Rectal smooth muscle tissue (tissue), 1 donor: ENCODE data around the gene ZNF326.
"Not testable (repeated sequence)": the region's sequence is repeated elsewhere in the genome, so short reads cannot be mapped to it uniquely, and the experiment has no call there.

Experiments
- H3K27ac ChIP-seq: one replicate; pipeline ENCODE4 v1.7.0; 2013; ENCODE audit warnings: low read depth, low read length, inconsistent platforms
- H3K27me3 ChIP-seq: one replicate; pipeline ENCODE4 v1.7.0; 2013; ENCODE audit warnings: low read length; ENCODE audit not compliant: control insufficient read depth, insufficient read depth
- H3K36me3 ChIP-seq: one replicate; pipeline ENCODE4 v1.7.0; 2013; ENCODE audit warnings: low read length; ENCODE audit not compliant: control insufficient read depth, insufficient read depth
- H3K4me1 ChIP-seq: one replicate; pipeline ENCODE4 v1.7.0; 2013; ENCODE audit warnings: low read length; ENCODE audit not compliant: control insufficient read depth, insufficient read depth
- H3K4me3 ChIP-seq: one replicate; pipeline ENCODE4 v1.7.0; 2013; ENCODE audit warnings: low read length
- H3K9ac ChIP-seq: one replicate; pipeline ENCODE4 v1.7.0; 2013; ENCODE audit warnings: low read length

The ZNF326 gene

GRCh38 chr1:89993541-89993940 lies 1.4 kb upstream of the ZNF326 start:
- Histone ChIP-seq H3K36me3 (no peaks in the 10 kb centered on the region), H3K4me1 (peaks cover 4% of the 10 kb centered on the region), H3K27ac (no peak overlapping the region), H3K4me3 (no peak overlapping the region), H3K9ac (no peak overlapping the region), H3K27me3 (no peaks in the 10 kb centered on the region)

DNA sequence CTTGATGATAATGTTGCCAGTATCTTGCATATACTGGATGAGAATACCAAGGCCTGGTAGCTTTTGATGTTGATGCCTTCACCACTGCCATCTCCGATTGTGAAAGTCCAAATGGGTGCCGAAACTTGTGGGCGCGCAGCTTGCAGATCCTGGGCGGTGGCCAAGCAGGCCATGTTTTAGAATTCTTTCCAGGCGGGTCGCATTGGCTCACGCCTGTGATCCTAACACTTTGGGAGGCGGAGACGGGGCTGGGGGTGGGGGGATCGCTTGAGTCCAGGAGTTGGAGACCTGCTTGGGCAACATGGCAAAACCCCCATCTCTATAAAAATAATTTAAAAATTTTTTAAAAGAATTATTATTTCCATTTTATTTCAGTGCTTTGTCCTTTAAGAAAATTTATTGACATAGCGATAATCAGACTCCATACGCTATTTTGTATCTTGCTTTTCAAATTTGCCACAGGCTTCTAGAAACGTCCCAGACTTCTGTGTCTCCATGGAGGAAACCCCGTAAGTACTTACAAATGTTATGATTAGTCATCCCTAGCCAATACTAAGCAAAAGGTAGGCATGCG lies 592 bp upstream of the ZNF326 start:
- H3K4me1 ChIP-seq: peaks cover 4% of the 10 kb centered on the region
- no peaks in the 10 kb centered on the region for H3K36me3 ChIP-seq
- H3K9ac ChIP-seq: no peak overlapping the region
- H3K27me3 ChIP-seq: no peaks in the 10 kb centered on the region
- peak overlapping the region; percentile 98 for H3K27ac ChIP-seq
- peak overlapping the region; percentile 98 for H3K4me3 ChIP-seq

GRCh38 chr1:89995598-89996449 lies 914 bp downstream of the ZNF326 start:
- no peaks in the 10 kb centered on the region for H3K36me3 ChIP-seq

DNA sequence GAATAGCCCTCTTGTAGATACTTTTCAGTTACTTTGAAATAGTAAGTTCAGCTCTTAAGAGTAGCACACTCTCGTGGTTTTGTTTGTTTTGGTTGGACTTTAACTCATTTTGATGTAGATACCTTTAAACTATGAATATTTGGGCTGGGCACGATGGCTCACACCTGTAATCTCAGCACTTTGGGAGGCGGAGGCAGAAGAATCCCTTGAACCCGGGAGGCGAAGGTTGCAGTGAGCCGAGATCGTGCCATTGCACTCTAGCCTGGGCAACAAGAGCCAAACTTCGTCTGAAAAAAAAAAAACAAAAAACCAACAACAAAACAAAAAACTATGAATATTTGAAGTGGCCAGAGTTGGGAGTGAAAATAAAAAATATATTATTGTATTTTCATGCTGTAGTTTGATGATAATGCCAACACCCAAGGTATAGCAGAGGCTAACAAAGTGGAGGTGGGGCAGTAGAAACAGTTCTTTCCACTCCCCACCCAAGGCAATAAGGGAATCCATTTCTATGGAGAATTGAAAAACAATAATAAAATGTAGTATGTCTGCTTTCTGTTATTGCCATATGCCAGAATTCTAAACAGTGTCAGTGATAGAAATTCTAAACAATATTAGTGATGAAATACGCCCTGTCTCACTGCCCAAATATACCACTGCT lies 1.7 kb downstream of the ZNF326 start:
- Histone ChIP-seq H3K36me3 (no peaks in the 10 kb centered on the region), H3K4me1 (peaks cover 4% of the 10 kb centered on the region), H3K27me3 (no peaks in the 10 kb centered on the region), H3K27ac (no peak overlapping the region), H3K4me3 (peak overlapping the region; percentile 26), H3K9ac (no peak overlapping the region)

More at GRCh38 chr1:89995598-89996449, 914 bp downstream of the ZNF326 start:
- Histone ChIP-seq H3K27me3 (no peaks in the 10 kb centered on the region), H3K4me1 (peaks cover 4% of the 10 kb centered on the region), H3K4me3 (peak overlapping the region; percentile 98), H3K9ac (peak overlapping the region; percentile 90), H3K27ac (peak overlapping the region; percentile 98)

DNA sequence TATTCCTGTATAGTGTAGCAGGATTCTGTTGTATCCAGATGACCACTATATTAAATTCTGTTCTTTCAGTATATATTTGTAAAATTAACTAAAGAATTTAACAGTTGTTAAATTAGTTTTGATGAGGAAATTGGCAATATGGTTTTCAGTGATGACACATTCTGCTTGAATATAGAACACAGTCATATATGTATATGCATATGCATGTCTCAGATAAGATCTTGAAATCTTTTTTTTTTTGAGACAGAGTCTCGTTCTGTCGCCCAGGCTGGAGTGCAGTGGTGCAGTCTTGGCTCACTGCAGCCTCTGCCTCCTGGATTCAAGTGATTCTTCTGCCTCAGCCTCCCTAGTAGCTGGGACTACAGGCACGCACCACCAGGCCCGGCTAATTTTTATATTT lies 2.2 kb downstream of the ZNF326 start:
- not testable (repeated sequence) for H3K4me3 ChIP-seq, H3K36me3 ChIP-seq, H3K9ac ChIP-seq, H3K27me3 ChIP-seq, H3K27ac ChIP-seq, H3K4me1 ChIP-seq

- H3K27me3 ChIP-seq: no peaks in the 10 kb centered on the region
- H3K9ac ChIP-seq: no peak overlapping the region
- no peaks in the 10 kb centered on the region for H3K36me3 ChIP-seq
- peaks cover 4% of the 10 kb centered on the region for H3K4me1 ChIP-seq
- H3K27ac ChIP-seq: no peak overlapping the region
- no peak overlapping the region for H3K4me3 ChIP-seq
Observed at GRCh38 chr1:89998306-89998705, 3.4 kb downstream of the ZNF326 start.

GRCh38 chr1:89999208-89999607 lies 4.3 kb downstream of the ZNF326 start:
- Histone ChIP-seq H3K27me3 (no peaks in the 10 kb centered on the region), H3K36me3 (no peaks in the 10 kb centered on the region), H3K9ac (no peak overlapping the region), H3K27ac (no peak overlapping the region), H3K4me3 (no peak overlapping the region), H3K4me1 (peaks cover 4% of the 10 kb centered on the region)

GRCh38 chr1:89999628-90000027 lies 4.7 kb downstream of the ZNF326 start:
- Histone ChIP-seq H3K36me3 (no peaks in the 10 kb centered on the region), H3K27ac (no peak overlapping the region), H3K9ac (no peak overlapping the region), H3K4me3 (no peak overlapping the region), H3K4me1 (peaks cover 4% of the 10 kb centered on the region), H3K27me3 (no peaks in the 10 kb centered on the region)

GRCh38 chr1:90000934-90001676 lies 6.2 kb downstream of the ZNF326 start:
- Histone ChIP-seq H3K4me1 (peaks cover 4% of the 10 kb centered on the region), H3K27ac (no peak overlapping the region), H3K27me3 (no peaks in the 10 kb centered on the region), H3K4me3 (no peak overlapping the region), H3K36me3 (no peaks in the 10 kb centered on the region), H3K9ac (no peak overlapping the region)

DNA sequence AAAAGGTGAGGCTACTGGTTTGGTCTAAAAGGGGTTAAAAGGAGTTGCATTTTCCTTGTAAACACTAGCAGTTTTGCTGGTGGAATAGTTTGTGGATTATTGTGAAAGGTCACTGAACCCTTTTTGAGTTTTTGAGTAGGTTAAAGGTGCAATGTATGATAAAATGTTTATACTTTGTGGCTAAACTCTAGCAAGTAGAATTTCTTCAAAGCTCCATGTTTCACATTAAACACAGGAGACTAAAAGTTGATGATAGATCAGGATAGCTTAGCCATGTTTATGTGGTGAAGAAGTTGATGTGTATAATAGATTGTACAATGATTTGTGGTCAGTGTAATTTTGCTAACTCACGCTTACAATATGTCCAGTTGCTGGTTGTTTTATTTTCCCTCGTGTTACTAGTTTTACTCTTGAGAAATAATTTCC lies 13.1 kb downstream of the ZNF326 start:
- Histone ChIP-seq H3K9ac (no peak overlapping the region), H3K36me3 (peaks cover 10% of the 10 kb centered on the region), H3K27ac (no peak overlapping the region), H3K4me1 (no peaks in the 10 kb centered on the region), H3K4me3 (no peak overlapping the region), H3K27me3 (no peaks in the 10 kb centered on the region)

GRCh38 chr1:90012300-90012699 lies 17.4 kb downstream of the ZNF326 start:
- no peak overlapping the region for H3K9ac ChIP-seq
- no peak overlapping the region for H3K4me3 ChIP-seq
- H3K4me1 ChIP-seq: no peaks in the 10 kb centered on the region
- H3K27me3 ChIP-seq: no peaks in the 10 kb centered on the region
- no peak overlapping the region for H3K27ac ChIP-seq
- peaks cover 12% of the 10 kb centered on the region for H3K36me3 ChIP-seq

DNA sequence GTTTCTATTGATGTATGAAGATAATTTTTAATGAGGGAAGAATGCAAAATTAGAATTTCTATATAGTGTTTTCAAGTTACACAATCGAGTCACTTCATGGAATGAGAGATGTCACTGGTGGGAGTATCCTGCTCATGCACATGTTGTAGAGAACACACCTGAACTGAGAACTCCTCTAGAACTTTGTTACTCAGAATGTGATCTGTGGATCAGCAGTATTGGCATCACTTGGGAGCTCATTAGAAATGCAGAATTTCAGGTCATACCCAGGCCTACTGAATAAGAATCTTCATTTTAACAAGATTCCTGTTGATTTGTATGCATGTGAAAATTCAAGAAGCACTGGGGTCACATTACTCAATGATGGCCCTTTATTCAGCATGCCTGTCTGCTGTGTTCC lies 28.8 kb downstream of the ZNF326 start:
- no peaks in the 10 kb centered on the region for H3K4me1 ChIP-seq
- H3K27ac ChIP-seq: no peak overlapping the region
- peaks cover 21% of the 10 kb centered on the region for H3K36me3 ChIP-seq
- no peaks in the 10 kb centered on the region for H3K27me3 ChIP-seq
- no peak overlapping the region for H3K9ac ChIP-seq
- H3K4me3 ChIP-seq: no peak overlapping the region
